ENCODE measurements around the gene FBXO4.

- TF ChIP-seq CTCF (IDR thresholded peaks at IDR 0.05; ENCODE audit: low read depth, low read length): no peak
- TF ChIP-seq EZH2phosphoT487 (IDR thresholded peaks at IDR 0.05; ENCODE audit: low read depth): no peak
Measured at GRCh38 chr5:41906151-41906550, 18.9 kb upstream of the FBXO4 start.
